Right atrium auricular region (tissue), 2 donors: ENCODE results near the gene BATF2. TPM values are rescaled to one million over a fixed set of nuclear protein-coding genes. Genes with fewer than 3 reads are reported as not detected.

Source experiments
- DNase-seq: peaks from one replicate; pipeline ENCODE4 v3.0.0-alpha.2; 2019; ENCODE audit warnings: low spot score
- H3K27ac ChIP-seq, 2 donors: fragments of 200-600 bp; sonication (generic); 1 replicate in 1 of 2; 2 replicates in 1 of 2; pipeline ENCODE4 v1.5.1; 2016 to 2019
- H3K27me3 ChIP-seq, 2 donors: fragments of 200-600 bp; sonication (generic); one replicate each; pipeline versions ENCODE4 v1.5.1 to v1.6.0; 2017 to 2019
- H3K36me3 ChIP-seq: fragments of 200-600 bp; sonication (generic); one replicate; pipeline ENCODE4 v1.5.1; 2016
- H3K4me1 ChIP-seq, 2 donors: fragments of 200-600 bp; sonication (generic); one replicate each; pipeline versions ENCODE4 v1.5.1 to v1.6.0; 2017 to 2019
- H3K4me3 ChIP-seq, 2 donors: fragments of 200-600 bp; sonication (generic); 1 replicate in 1 of 2; 2 replicates in 1 of 2; pipeline ENCODE4 v1.5.1; 2017 to 2019; ENCODE audit warnings: mild to moderate bottlenecking in 1 of 2, moderate library complexity in 1 of 2
- H3K9me3 ChIP-seq, 2 donors: fragments of 200-600 bp; sonication (generic); one replicate each; pipeline ENCODE4 v1.5.1; 2019
- microRNA-seq, 2 donors: library from miRNA; unstranded; fragments of <30 nt; microRNA quantifications; one replicate each; pipeline ENCODE4, GENCODE V29; 2016 to 2017; ENCODE audit warnings: borderline number of aligned reads in 2 of 2, borderline replicate concordance in 1 of 2
- total RNA-seq, 2 donors: library from RNA; depleted of rRNA; stranded (reverse); fragments of >200 nt; gene quantifications; one replicate each; pipeline ENCODE4 v1.1.0, GENCODE V29; 2016
- TF ChIP-seq, protein P1 (sequence below), 2 donors: fragments of 200-600 bp; sonication (generic); IDR thresholded peaks; one replicate each; pipeline ENCODE4 v1.5.1; 2019; ENCODE audit warnings: antibody characterized with exemption in 2 of 2

The BATF2 gene
- total RNA-seq, 2 donors from 2014 or later, result 1.1 to 1.6 TPM

DNA sequence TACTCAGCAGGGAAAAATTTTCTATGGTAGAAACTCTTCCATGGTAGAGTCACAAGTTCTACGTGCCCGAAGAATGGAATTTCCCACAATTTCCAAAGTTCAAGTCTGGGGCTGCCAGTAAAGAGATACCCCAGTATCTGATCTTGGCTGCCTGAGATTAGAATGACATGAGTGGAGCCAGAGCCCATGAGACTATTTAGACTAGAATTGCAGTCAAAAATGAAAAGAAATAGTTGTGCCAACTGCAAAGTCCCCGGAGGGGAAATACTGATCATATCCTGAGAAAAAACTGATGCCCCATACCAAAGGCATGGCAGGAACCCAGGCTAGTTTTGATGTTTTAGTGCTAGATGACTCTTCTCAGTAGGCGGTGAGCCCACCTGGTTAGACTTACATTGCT, 36.1 kb downstream of the BATF2 start:
- Histone ChIP-seq H3K4me1 (no peaks in the 10 kb centered on the region), H3K27me3 (no peaks in the 10 kb centered on the region), H3K36me3 (no peaks in the 10 kb centered on the region), H3K9me3 (no peaks in the 10 kb centered on the region), H3K4me3 (no peak overlapping the region), H3K27ac (no peak overlapping the region)
- DNase-seq, result no peak
- TF ChIP-seq, protein P1, sequence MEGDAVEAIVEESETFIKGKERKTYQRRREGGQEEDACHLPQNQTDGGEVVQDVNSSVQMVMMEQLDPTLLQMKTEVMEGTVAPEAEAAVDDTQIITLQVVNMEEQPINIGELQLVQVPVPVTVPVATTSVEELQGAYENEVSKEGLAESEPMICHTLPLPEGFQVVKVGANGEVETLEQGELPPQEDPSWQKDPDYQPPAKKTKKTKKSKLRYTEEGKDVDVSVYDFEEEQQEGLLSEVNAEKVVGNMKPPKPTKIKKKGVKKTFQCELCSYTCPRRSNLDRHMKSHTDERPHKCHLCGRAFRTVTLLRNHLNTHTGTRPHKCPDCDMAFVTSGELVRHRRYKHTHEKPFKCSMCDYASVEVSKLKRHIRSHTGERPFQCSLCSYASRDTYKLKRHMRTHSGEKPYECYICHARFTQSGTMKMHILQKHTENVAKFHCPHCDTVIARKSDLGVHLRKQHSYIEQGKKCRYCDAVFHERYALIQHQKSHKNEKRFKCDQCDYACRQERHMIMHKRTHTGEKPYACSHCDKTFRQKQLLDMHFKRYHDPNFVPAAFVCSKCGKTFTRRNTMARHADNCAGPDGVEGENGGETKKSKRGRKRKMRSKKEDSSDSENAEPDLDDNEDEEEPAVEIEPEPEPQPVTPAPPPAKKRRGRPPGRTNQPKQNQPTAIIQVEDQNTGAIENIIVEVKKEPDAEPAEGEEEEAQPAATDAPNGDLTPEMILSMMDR (IDR thresholded peaks at IDR 0.05), result no peak

DNA sequence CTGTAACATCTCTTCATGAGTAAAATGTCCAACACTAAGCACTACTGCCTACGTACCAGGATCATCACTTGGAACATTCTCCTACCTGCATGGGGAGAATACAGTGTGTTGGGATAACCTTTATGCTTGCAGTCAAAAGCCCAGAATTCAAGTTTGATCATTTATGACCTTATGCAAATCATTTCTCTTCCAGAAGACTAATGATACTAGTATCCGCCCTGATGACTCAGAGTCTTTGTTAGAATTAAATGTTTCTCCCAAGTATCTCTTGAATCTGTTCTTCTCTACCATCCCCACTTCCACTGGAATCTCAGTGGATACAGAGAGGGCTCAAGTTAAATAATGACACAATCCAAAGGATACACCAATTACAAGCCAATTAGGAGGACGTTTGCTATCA, 37.3 kb downstream of the BATF2 start:
- Histone ChIP-seq H3K27me3 (no peaks in the 10 kb centered on the region), H3K4me3 (no peak overlapping the region), H3K36me3 (no peaks in the 10 kb centered on the region), H3K4me1 (no peaks in the 10 kb centered on the region), H3K9me3 (no peaks in the 10 kb centered on the region), H3K27ac (no peak overlapping the region)
- DNase-seq, result no peak
- TF ChIP-seq, protein P1 (IDR thresholded peaks at IDR 0.05), result no peak

DNA sequence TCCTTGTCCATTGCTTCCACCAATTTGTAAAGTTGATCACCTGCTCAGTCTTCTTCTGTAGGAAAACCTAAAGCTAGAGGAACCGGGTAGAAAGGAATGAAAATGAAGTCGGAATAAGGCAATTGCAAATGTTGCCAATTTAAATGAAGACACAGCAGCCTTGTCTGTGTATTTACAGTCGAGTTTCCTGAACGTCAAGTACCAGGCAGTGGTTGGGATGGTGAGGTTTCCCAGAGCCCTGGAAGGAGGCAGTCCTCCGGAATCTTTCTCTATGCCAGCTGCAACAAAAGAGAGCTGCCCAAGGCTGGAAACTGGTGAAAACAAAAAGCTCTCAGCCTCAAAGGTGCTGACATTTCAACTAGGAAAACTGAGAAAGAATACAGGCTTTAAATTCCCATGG, 42.6 kb downstream of the BATF2 start:
- no peak for DNase-seq
- Histone ChIP-seq H3K36me3 (no peaks in the 10 kb centered on the region), H3K4me3 (no peak overlapping the region), H3K4me1 (no peaks in the 10 kb centered on the region), H3K27me3 (no peaks in the 10 kb centered on the region), H3K27ac (no peak overlapping the region), H3K9me3 (no peaks in the 10 kb centered on the region)
- TF ChIP-seq, protein P1 (IDR thresholded peaks at IDR 0.05), result no peak

DNA sequence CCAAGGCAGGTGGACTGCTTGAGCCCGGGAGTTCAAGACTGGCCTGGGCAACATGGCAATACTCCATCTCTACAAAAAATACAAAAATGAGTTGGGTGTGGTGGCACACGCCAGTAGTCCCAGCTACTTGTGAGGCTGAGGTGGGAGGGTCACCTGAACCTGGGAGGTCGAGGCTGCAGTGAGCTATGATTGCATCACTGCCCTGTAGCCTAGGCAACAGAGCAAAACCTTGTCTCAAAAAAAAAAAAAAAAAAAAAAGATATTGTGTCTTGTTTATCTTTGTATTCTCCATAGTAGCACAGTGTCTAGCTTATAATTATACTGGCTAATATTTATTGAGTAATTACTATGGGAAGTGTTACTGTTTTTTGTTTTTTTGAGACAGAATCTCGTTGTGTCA, 45.2 kb downstream of the BATF2 start:
- Histone ChIP-seq H3K4me3 (no peak overlapping the region), H3K9me3 (no peaks in the 10 kb centered on the region), H3K4me1 (no peaks in the 10 kb centered on the region), H3K27me3 (no peaks in the 10 kb centered on the region), H3K36me3 (no peaks in the 10 kb centered on the region), H3K27ac (no peak overlapping the region)
- TF ChIP-seq, protein P1 (IDR thresholded peaks at IDR 0.05), result no peak
- DNase-seq, result no peak

DNA sequence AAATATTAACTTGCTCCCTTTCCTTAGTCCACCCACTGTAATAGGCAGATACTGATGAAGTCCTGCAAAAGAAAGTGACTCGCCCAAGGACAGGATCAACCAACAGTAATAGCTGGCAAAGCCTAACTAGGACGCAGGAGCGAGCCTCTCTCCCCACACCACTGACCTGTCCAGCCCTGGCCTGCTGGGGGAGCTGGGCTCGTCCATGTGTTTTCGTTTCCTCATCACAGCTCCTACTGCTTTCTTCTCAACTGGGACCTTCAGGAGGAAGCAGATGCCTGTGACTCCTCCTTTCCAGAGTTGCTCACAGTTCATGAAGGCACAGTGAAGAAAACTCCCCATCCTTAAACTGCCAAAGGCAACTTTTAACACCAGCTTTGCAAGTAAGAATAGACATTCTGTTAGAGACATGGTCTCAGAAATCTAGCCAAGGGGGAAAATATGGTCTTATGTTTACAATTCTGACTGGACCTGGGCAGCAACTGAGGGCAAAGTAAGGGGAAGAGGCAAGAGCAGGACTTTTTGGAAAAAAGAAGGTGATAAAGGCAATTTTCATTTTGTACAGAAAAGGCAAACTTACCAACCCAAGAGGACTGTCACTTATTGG, 49.5 kb downstream of the BATF2 start:
- TF ChIP-seq, protein P1 (IDR thresholded peaks at IDR 0.05), result no peak
- no peak overlapping the region for H3K4me3 ChIP-seq
- H3K36me3 ChIP-seq, result no peaks in the 10 kb centered on the region
- no peaks in the 10 kb centered on the region for H3K27me3 ChIP-seq
- H3K27ac ChIP-seq, result no peak overlapping the region
- no peaks in the 10 kb centered on the region for H3K4me1 ChIP-seq
- no peak for DNase-seq
- no peaks in the 10 kb centered on the region for H3K9me3 ChIP-seq

Small RNA genes lying within 50 kb of the gene (microRNA-seq; reads per million reads assigned to microRNA genes)
- 0 to 0.71 reads per million in 2 donors for gene MIR6879

Other genes with a start within 250 kb of the BATF2 start
- gene PYGM, start 237.0 kb downstream of the BATF2 start, total RNA-seq, result 10 to 100 TPM; 17.8 to 84.7 TPM
- 100 to 1,000 TPM; 196 to 213 TPM for gene SF1, start 218.4 kb downstream of the BATF2 start, total RNA-seq
- 10 to 100 TPM; 19.4 to 20.4 TPM for gene MAP4K2, start 193.8 kb downstream of the BATF2 start, total RNA-seq
- 1 to 10 TPM; 7.2 to 9.8 TPM for gene MEN1, start 186.4 kb downstream of the BATF2 start, total RNA-seq
- 1 to 10 TPM in 1 of 2 donors, under 1 TPM in 1; 0.33 to 1.0 TPM for gene CDC42BPG, start 152.3 kb downstream of the BATF2 start, total RNA-seq
- 10 to 100 TPM; 29.5 to 34.1 TPM for gene EHD1, start 118.3 kb downstream of the BATF2 start, total RNA-seq
- gene ATG2A, start 79.8 kb downstream of the BATF2 start, total RNA-seq, result 10 to 100 TPM; 16.0 to 24.1 TPM
- 10 to 100 TPM; 21.5 to 23.0 TPM for gene PPP2R5B, start 72.3 kb downstream of the BATF2 start, total RNA-seq
- not detected for gene GPHA2, start 61.1 kb downstream of the BATF2 start, total RNA-seq
- not detected for gene MAJIN, start 24.9 kb downstream of the BATF2 start, total RNA-seq
- gene ARL2, start 17.2 kb upstream of the BATF2 start, total RNA-seq, result 100 to 1,000 TPM; 155 to 207 TPM
- gene SNX15, start 30.5 kb upstream of the BATF2 start, total RNA-seq, result 10 to 100 TPM; 19.4 to 21.8 TPM
- 1 to 10 TPM; 5.4 to 6.8 TPM for gene SAC3D1, start 44.2 kb upstream of the BATF2 start, total RNA-seq
- 10 to 100 TPM in 1 of 2 donors, 1 to 10 TPM in 1; 6.0 to 18.9 TPM for gene NAALADL1, start 61.6 kb upstream of the BATF2 start, total RNA-seq
- under 1 TPM; 0.16 to 0.52 TPM for gene CDCA5, start 87.1 kb upstream of the BATF2 start, total RNA-seq
- gene ZFPL1, start 87.3 kb upstream of the BATF2 start, total RNA-seq, result 10 to 100 TPM; 26.7 to 38.4 TPM
- gene VPS51, start 99.2 kb upstream of the BATF2 start, total RNA-seq, result 100 to 1,000 TPM in 1 of 2 donors, 10 to 100 TPM in 1; 98.5 to 147 TPM
- gene TM7SF2, start 114.9 kb upstream of the BATF2 start, total RNA-seq, result 100 to 1,000 TPM; 134 to 199 TPM
- 10 to 100 TPM in 1 of 2 donors, 1 to 10 TPM in 1; 8.7 to 12.0 TPM for gene ZNHIT2, start 120.7 kb upstream of the BATF2 start, total RNA-seq
- gene FAU, start 125.2 kb upstream of the BATF2 start, total RNA-seq, result 100 to 1,000 TPM; 361 to 585 TPM
- 10 to 100 TPM; 38.8 to 47.8 TPM for gene MRPL49, start 125.3 kb upstream of the BATF2 start, total RNA-seq
- 10 to 100 TPM; 29.1 to 52.0 TPM for gene SYVN1, start 137.5 kb upstream of the BATF2 start, total RNA-seq
- gene SPDYC, start 173.3 kb upstream of the BATF2 start, total RNA-seq, result not detected
- gene CAPN1, start 185.0 kb upstream of the BATF2 start, total RNA-seq, result 10 to 100 TPM; 89.9 to 93.0 TPM